Thyroid gland (tissue), 4 donors: ENCODE data around the gene GPC5. TPM values are rescaled to one million over a fixed set of nuclear protein-coding genes. Genes with fewer than 3 reads are reported as not detected.

Source experiments
- DNase-seq, 2 donors: peaks; one replicate each; pipeline ENCODE4 v3.0.0-alpha.2; 2019
- H3K27ac ChIP-seq, 3 donors: fragments of 200-600 bp; sonication (generic); 1 replicate in 2 of 3; 2 replicates in 1 of 3; pipeline ENCODE4 v1.5.1; 2016 to 2019; ENCODE audit warnings: mild to moderate bottlenecking in 1 of 3, moderate library complexity in 1 of 3
- H3K27me3 ChIP-seq: fragments of 200-600 bp; sonication (generic); one replicate; pipeline ENCODE4 v1.5.1; 2019
- H3K36me3 ChIP-seq, 2 donors: fragments of 200-600 bp; sonication (generic); one replicate each; pipeline ENCODE4 v1.5.1; 2016 to 2019
- H3K4me1 ChIP-seq, 2 donors: fragments of 200-600 bp; sonication (generic); one replicate each; pipeline ENCODE4 v1.5.1; 2017 to 2019
- H3K4me3 ChIP-seq, 3 donors: fragments of 200-600 bp; sonication (generic); replicated peaks in 1 of 3; 1 replicate in 2 of 3; 2 replicates in 1 of 3; pipeline ENCODE4 v1.5.1; 2016; ENCODE audit warnings: mild to moderate bottlenecking in 1 of 3
- H3K9me3 ChIP-seq: fragments of 200-600 bp; sonication (generic); one replicate; pipeline ENCODE4 v1.5.1; 2017
- CTCF ChIP-seq, 6 experiments: fragments of 200-600 bp in 3 of 6; fragments of 450-650 bp in 3 of 6; sonication (generic) in 3 of 6; IDR thresholded peaks; one replicate each; pipeline ENCODE4 v1.5.1; 2016 to 2019; ENCODE audit warnings: antibody characterized with exemption in 6 of 6, mild to moderate bottlenecking in 2 of 6, inconsistent platforms in 1 of 6, moderate library complexity in 1 of 6
- POLR2A ChIP-seq, 2 donors: fragments of 450-650 bp; IDR thresholded peaks; one replicate each; pipeline ENCODE4 v1.6.1; 2017; ENCODE audit warnings: antibody characterized with exemption in 2 of 2, mild to moderate bottlenecking in 2 of 2, moderate library complexity in 1 of 2
- WGBS, 2 donors: methylation state at CpG; one replicate each; pipeline ENCODE4 v1.1.5; 2017; 5-methylcytosine and 5-hydroxymethylcytosine counted together
- intact Hi-C: fragments of 100-400 bp; cut with DNase I; formaldehyde crosslinking; loops from one replicate; pipeline ENCODE4 v1.15.1; 2023
- total RNA-seq, 4 donors: library from RNA; depleted of rRNA; stranded (reverse); fragments of >200 nt; gene quantifications; one replicate each; pipeline ENCODE4 v1.2.3, GENCODE V29; 2016

The GPC5 gene
- total RNA-seq, 4 donors from 2014 or later: 0.67 to 2.3 (median 1.3) TPM

- Histone ChIP-seq H3K36me3 (no peaks in the 10 kb centered on the region), H3K9me3 (no peaks in the 10 kb centered on the region), H3K27me3 (no peaks in the 10 kb centered on the region), H3K4me1 (no peaks in the 10 kb centered on the region), H3K4me3 (no peak overlapping the region), H3K27ac (no peak overlapping the region)
- TF ChIP-seq CTCF (IDR thresholded peaks at IDR 0.05) (no peak), POLR2A (IDR thresholded peaks at IDR 0.05) (no peak)
- DNase-seq: no peak
- WGBS, 2 donors: 75 to 76% methylated on average over 5 of the region's 5 CpGs
- intact Hi-C loops: no loop called here
Observed at GRCh38 chr13:92321174-92321573, 922.8 kb downstream of the GPC5 start.

- no peaks in the 10 kb centered on the region for H3K9me3 ChIP-seq
- H3K4me1 ChIP-seq: no peaks in the 10 kb centered on the region
- TF ChIP-seq CTCF (IDR thresholded peaks at IDR 0.05) (no peak), POLR2A (IDR thresholded peaks at IDR 0.05) (no peak)
- 29 to 55% methylated on average over 1 of the region's 1 CpG for WGBS, 2 donors
- no peak overlapping the region for H3K4me3 ChIP-seq
- no peaks in the 10 kb centered on the region for H3K36me3 ChIP-seq
- no peak overlapping the region for H3K27ac ChIP-seq
- DNase-seq: no peak
- H3K27me3 ChIP-seq: no peaks in the 10 kb centered on the region
- intact Hi-C loops: no loop called here
Observed at GRCh38 chr13:92345627-92346026, 947.2 kb downstream of the GPC5 start.

GRCh38 chr13:92346046-92346445, 947.6 kb downstream of the GPC5 start:
- H3K27me3 ChIP-seq: no peaks in the 10 kb centered on the region
- H3K4me3 ChIP-seq: no peak overlapping the region
- H3K36me3 ChIP-seq: no peaks in the 10 kb centered on the region
- no peaks in the 10 kb centered on the region for H3K4me1 ChIP-seq
- DNase-seq: no peak
- intact Hi-C loops: no loop called here
- H3K9me3 ChIP-seq: no peaks in the 10 kb centered on the region
- TF ChIP-seq POLR2A (IDR thresholded peaks at IDR 0.05): no peak
- TF ChIP-seq CTCF (IDR thresholded peaks at IDR 0.05): no peak
- no peak overlapping the region for H3K27ac ChIP-seq

GRCh38 chr13:92354583-92354982, 956.2 kb downstream of the GPC5 start:
- Histone ChIP-seq H3K4me3 (no peak overlapping the region), H3K36me3 (no peaks in the 10 kb centered on the region), H3K4me1 (no peaks in the 10 kb centered on the region), H3K27me3 (no peaks in the 10 kb centered on the region), H3K27ac (no peak overlapping the region), H3K9me3 (no peaks in the 10 kb centered on the region)
- intact Hi-C loops: no loop called here
- 88 to 92% methylated on average over 1 of the region's 1 CpG for WGBS, 2 donors
- no peak for DNase-seq
- no peak for TF ChIP-seq POLR2A (IDR thresholded peaks at IDR 0.05)
- no peak for TF ChIP-seq CTCF (IDR thresholded peaks at IDR 0.05)

- no peaks in the 10 kb centered on the region for H3K27me3 ChIP-seq
- H3K9me3 ChIP-seq: no peaks in the 10 kb centered on the region
- no peak for DNase-seq
- no peak overlapping the region for H3K27ac ChIP-seq
- H3K4me1 ChIP-seq: no peaks in the 10 kb centered on the region
- WGBS, 2 donors: 47 to 65% methylated on average over 1 of the region's 1 CpG
- H3K36me3 ChIP-seq: no peaks in the 10 kb centered on the region
- TF ChIP-seq POLR2A (IDR thresholded peaks at IDR 0.05) (no peak), CTCF (IDR thresholded peaks at IDR 0.05) (no peak)
- intact Hi-C loops: no loop called here
- no peak overlapping the region for H3K4me3 ChIP-seq
Observed at GRCh38 chr13:92355213-92355612, 956.8 kb downstream of the GPC5 start.
